GM21576 (cell line): ENCODE data around the gene RRAGC.

Experiments used
- ATAC-seq: cut with Tn5 transposase; IDR thresholded peaks from one replicate; pipeline ENCODE4 v1.9.1; 2021; ENCODE audit warnings: mild to moderate bottlenecking, moderate library complexity; ENCODE audit not compliant: unreplicated experiment

The RRAGC gene

GRCh38 chr1:38859561-38860453 lies at the start of gene RRAGC:
Gene RRAGC (minus strand): TSS chr1:38859772. CDS start chr1:38859646, 126 bp downstream.
- ATAC-seq: peak; percentile 88

GRCh38 chr1:38908821-38909220 lies 49.2 kb upstream of the RRAGC start:
- no peak for ATAC-seq

- no peak for ATAC-seq
Observed at GRCh38 chr1:38905985-38906384, 46.4 kb upstream of the RRAGC start.

GRCh38 chr1:38899560-38899959 lies 40.0 kb upstream of the RRAGC start:
- no peak for ATAC-seq

- ATAC-seq: no peak
Observed at GRCh38 chr1:38898653-38899230, 39.2 kb upstream of the RRAGC start.

GRCh38 chr1:38896169-38896568 lies 36.6 kb upstream of the RRAGC start:
- no peak for ATAC-seq

GRCh38 chr1:38892976-38893375 lies 33.4 kb upstream of the RRAGC start:
- ATAC-seq: no peak

GRCh38 chr1:38891753-38892152 lies 32.2 kb upstream of the RRAGC start:
- ATAC-seq: no peak

GRCh38 chr1:38889589-38889988 lies 30.0 kb upstream of the RRAGC start:
- ATAC-seq: no peak

- no peak for ATAC-seq
Observed at GRCh38 chr1:38888423-38889333, 29.1 kb upstream of the RRAGC start.

GRCh38 chr1:38885092-38885491 lies 25.5 kb upstream of the RRAGC start:
- no peak for ATAC-seq

GRCh38 chr1:38881487-38881886 lies 21.9 kb upstream of the RRAGC start, which contains the start of gene GJA9:
Gene GJA9 (minus strand): TSS chr1:38881587. CDS start chr1:38876098, 5,489 bp downstream.
- no peak for ATAC-seq

- ATAC-seq: no peak
Observed at GRCh38 chr1:38875811-38876210, 16.2 kb upstream of the RRAGC start.

GRCh38 chr1:38873027-38873969 lies 13.7 kb upstream of the RRAGC start, which contains the start of gene MYCBP:
Gene MYCBP (minus strand): TSS chr1:38873348. CDS start chr1:38873305, 43 bp downstream.
- ATAC-seq: peak; percentile 92

GRCh38 chr1:38872401-38873026 lies 12.9 kb upstream of the RRAGC start:
- peak; percentile 24 for ATAC-seq

- no peak for ATAC-seq
Observed at GRCh38 chr1:38870996-38871395, 11.4 kb upstream of the RRAGC start.

GRCh38 chr1:38867208-38867607 lies 7.6 kb upstream of the RRAGC start:
- no peak for ATAC-seq

- no peak for ATAC-seq
Observed at GRCh38 chr1:38865112-38865715, 5.6 kb upstream of the RRAGC start.

GRCh38 chr1:38860454-38860795 lies 853 bp upstream of the RRAGC start:
- no peak for ATAC-seq
